Activated CD4-positive, alpha-beta T cell treated with anti-CD3 and anti-CD28 coated beads for 36 hours (primary cell): ENCODE results near the gene ZNF248. TPM values are rescaled to one million over a fixed set of nuclear protein-coding genes. Genes with fewer than 3 reads are reported as not detected.

Experiments
- ATAC-seq: fragments of 200-7000 bp; cut with Tn5 transposase; one replicate; pipeline ENCODE4 v1.10.0; 2021; ENCODE audit warnings: mild to moderate bottlenecking, moderate library complexity
- CTCF ChIA-PET: fragments of 350-600 bp; sonication (Branson Sonifier 250); formaldehyde crosslinking; loops from one replicate; lab custom pipeline; 2021; ENCODE audit warnings: antibody characterized with exemption; lab: Charles Lee
- POLR2A ChIA-PET: fragments of 350-600 bp; sonication (Branson Sonifier 250); formaldehyde crosslinking; loops from one replicate; lab custom pipeline; 2021; ENCODE audit warnings: antibody characterized with exemption, inconsistent platforms; lab: Charles Lee
- DNase-seq: peaks from one replicate; pipeline ENCODE4 v3.0.0-alpha.2; 2020
- H3K27ac Mint-ChIP-seq: one replicate; pipeline ENCODE4 v1.8.0; 2021; ENCODE audit warnings: mixed read lengths
- H3K27me3 Mint-ChIP-seq: one replicate; pipeline ENCODE4 v1.8.0; 2021; ENCODE audit warnings: mixed read lengths
- H3K36me3 Mint-ChIP-seq: one replicate; pipeline ENCODE4 v1.8.0; 2021; ENCODE audit warnings: low read depth, mixed read lengths
- H3K4me1 Mint-ChIP-seq: one replicate; pipeline ENCODE4 v1.8.0; 2021; ENCODE audit warnings: mixed read lengths
- H3K4me3 Mint-ChIP-seq: one replicate; pipeline ENCODE4 v1.8.0; 2021; ENCODE audit warnings: mild to moderate bottlenecking, moderate library complexity, mixed read lengths
- H3K9me3 Mint-ChIP-seq: one replicate; pipeline ENCODE4 v1.8.0; 2021; ENCODE audit warnings: low read depth, mixed read lengths
- intact Hi-C, 2 experiments: fragments of 100-400 bp; cut with DNase I in 1 of 2; cut with micrococcal nuclease in 1 of 2; formaldehyde crosslinking; loops; one replicate each; pipeline versions ENCODE4 v1.14.2 to v1.15.1; 2022 to 2024; cut with DNase I, micrococcal nuclease
- total RNA-seq, 2 experiments: library from RNA; stranded (reverse); gene quantifications; one replicate each; pipeline ENCODE4 v1.2.3, GENCODE V29; 2021

The ZNF248 gene
- total RNA-seq, 2 experiments from 2014 or later, result 7.3 to 8.2 TPM

DNA sequence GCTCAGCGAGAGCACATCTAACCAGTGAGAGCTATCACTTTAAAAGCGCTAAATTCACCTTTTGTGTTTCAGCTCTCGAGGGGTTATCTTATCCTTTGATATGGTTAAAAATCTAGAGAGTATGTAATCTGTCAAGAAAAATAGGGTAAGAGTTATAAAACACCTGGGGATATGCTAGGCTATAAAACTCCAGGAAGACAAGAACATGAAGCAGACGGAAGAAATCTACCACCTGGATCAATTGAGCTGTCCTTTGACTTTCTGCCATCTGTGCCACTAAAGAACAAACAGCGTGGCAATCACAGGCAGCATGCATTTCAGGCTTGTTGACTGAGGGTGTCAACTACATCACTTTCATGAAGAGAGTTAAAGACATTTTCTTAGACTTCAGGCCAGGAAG, 83.1 kb downstream of the ZNF248 start:
- Mint-ChIP-seq H3K4me3 (no peak overlapping the region), H3K27ac (no peak overlapping the region), H3K9me3 (peaks cover 27% of the 10 kb centered on the region), H3K36me3 (no peaks in the 10 kb centered on the region), H3K27me3 (no peaks in the 10 kb centered on the region), H3K4me1 (no peaks in the 10 kb centered on the region)
- CTCF ChIA-PET, result no interaction called here
- ATAC-seq, result no peak
- POLR2A ChIA-PET, result no interaction called here
- intact Hi-C loops, result no loop called here
- DNase-seq, result no peak

- Mint-ChIP-seq H3K4me1 (no peaks in the 10 kb centered on the region), H3K9me3 (peaks cover 42% of the 10 kb centered on the region), H3K4me3 (no peak overlapping the region), H3K36me3 (peaks cover 13% of the 10 kb centered on the region), H3K27me3 (no peaks in the 10 kb centered on the region), H3K27ac (no peak overlapping the region)
- ChIA-PET CTCF (interaction anchor here (0.8 kb wide), 1 partner anchor 11 kb away, joined by 4 read pairs; no protein-coding TSS in a partner anchor), POLR2A (interaction anchor here (0.6 kb wide), 1 partner anchor 200 kb away, joined by 4 read pairs; no protein-coding TSS in a partner anchor)
- intact Hi-C loops, result no loop called here
- DNase-seq (no peak), ATAC-seq (no peak)
Observed at GRCh38 chr10:37765216-37765615, 92.2 kb downstream of the ZNF248 start.

DNA sequence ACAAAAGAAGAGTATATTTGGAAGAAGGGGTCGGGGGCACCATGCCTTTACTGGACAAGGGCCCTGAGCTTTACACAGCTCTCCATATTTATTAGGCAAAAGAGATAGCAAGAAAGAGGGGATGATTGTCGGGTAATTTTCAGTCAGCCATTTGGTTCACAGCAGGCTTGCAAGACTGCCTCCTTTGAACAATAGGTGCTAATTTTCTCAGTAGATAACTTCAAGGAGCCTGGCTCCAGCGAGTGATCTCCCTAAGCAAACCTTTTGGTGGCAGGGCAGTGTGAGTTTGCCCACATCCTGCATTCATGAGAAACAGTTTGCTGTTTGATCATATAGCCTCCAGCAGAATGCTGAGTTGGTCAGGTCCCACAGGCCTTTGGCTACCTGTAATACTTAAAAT, 94.3 kb downstream of the ZNF248 start:
- intact Hi-C loops, result no loop called here
- ChIA-PET POLR2A (no interaction called here), CTCF (no interaction called here)

DNA sequence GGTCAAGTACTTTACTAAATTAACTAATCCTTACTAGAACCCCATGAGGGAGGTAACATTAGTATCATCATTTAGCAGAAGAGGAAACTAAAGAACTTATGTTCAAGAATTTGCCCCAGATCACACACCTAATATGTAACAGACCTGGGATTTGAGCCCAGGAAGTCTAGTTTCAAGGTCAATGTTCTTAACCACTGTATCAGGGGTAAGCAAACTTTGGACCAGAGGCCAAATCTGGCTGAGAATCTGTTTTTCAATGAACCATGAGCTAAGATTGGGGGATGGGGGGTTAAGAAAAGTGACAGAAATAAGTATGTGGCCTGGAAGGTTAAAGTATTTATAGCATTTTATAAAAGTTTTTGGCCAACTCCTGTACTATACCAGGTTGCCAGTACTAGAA, 95.1 kb downstream of the ZNF248 start:
- ATAC-seq, result no peak
- no peak overlapping the region for H3K27ac Mint-ChIP-seq
- POLR2A ChIA-PET, result no interaction called here
- H3K27me3 Mint-ChIP-seq, result no peaks in the 10 kb centered on the region
- no peaks in the 10 kb centered on the region for H3K4me1 Mint-ChIP-seq
- peaks cover 7% of the 10 kb centered on the region for H3K36me3 Mint-ChIP-seq
- peaks cover 41% of the 10 kb centered on the region for H3K9me3 Mint-ChIP-seq
- CTCF ChIA-PET, result interaction anchor here (0.5 kb wide), 1 partner anchor 25 kb away, joined by 4 read pairs; no protein-coding TSS in a partner anchor
- intact Hi-C loops, result no loop called here
- H3K4me3 Mint-ChIP-seq, result no peak overlapping the region
- no peak for DNase-seq

More for the DNA sequence above, 94.3 kb downstream of the ZNF248 start:
- Mint-ChIP-seq H3K36me3 (peaks cover 9% of the 10 kb centered on the region), H3K4me3 (no peak overlapping the region), H3K27me3 (no peaks in the 10 kb centered on the region), H3K9me3 (peaks cover 41% of the 10 kb centered on the region), H3K4me1 (no peaks in the 10 kb centered on the region), H3K27ac (no peak overlapping the region)
- ATAC-seq, result no peak
- DNase-seq, result no peak

GRCh38 chr10:37760817-37761216, 96.6 kb downstream of the ZNF248 start:
- H3K27ac Mint-ChIP-seq, result no peak overlapping the region
- intact Hi-C loops, result no loop called here
- DNase-seq, result no peak
- H3K4me1 Mint-ChIP-seq, result no peaks in the 10 kb centered on the region
- peaks cover 39% of the 10 kb centered on the region for H3K9me3 Mint-ChIP-seq
- ChIA-PET CTCF (no interaction called here), POLR2A (no interaction called here)
- no peak overlapping the region for H3K4me3 Mint-ChIP-seq
- H3K27me3 Mint-ChIP-seq, result no peaks in the 10 kb centered on the region
- no peak for ATAC-seq
- H3K36me3 Mint-ChIP-seq, result peaks cover 11% of the 10 kb centered on the region

DNA sequence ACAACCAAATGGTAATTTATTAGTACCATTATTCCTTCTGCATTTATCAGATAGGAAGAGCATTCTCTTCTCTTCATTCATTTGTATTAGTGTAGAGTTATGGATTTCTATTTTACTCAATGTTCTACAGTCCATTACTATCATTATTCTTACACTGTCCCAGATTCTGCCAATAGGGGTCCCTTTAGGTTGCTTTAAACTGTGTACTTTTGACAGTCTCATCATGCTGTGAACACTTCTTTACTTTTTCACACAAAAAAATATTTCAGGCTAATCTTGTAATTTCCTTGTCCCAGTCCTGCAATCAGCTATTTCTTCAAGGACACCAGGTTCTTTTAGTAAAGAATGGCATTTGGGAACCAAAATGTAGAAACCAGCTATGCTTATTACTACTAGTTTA, 99.3 kb downstream of the ZNF248 start:
- no peak for ATAC-seq
- no peaks in the 10 kb centered on the region for H3K4me1 Mint-ChIP-seq
- no peak overlapping the region for H3K4me3 Mint-ChIP-seq
- intact Hi-C loops, result no loop called here
- ChIA-PET CTCF (no interaction called here), POLR2A (no interaction called here)
- no peaks in the 10 kb centered on the region for H3K27me3 Mint-ChIP-seq
- peaks cover 9% of the 10 kb centered on the region for H3K36me3 Mint-ChIP-seq
- H3K27ac Mint-ChIP-seq, result no peak overlapping the region
- no peak for DNase-seq
- H3K9me3 Mint-ChIP-seq, result peaks cover 36% of the 10 kb centered on the region

GRCh38 chr10:37754538-37755323, 102.7 kb downstream of the ZNF248 start:
- H3K4me1 Mint-ChIP-seq, result no peaks in the 10 kb centered on the region
- intact Hi-C loops, result no loop called here
- H3K27ac Mint-ChIP-seq, result no peak overlapping the region
- H3K4me3 Mint-ChIP-seq, result no peak overlapping the region
- no peaks in the 10 kb centered on the region for H3K27me3 Mint-ChIP-seq
- no peak for ATAC-seq
- H3K36me3 Mint-ChIP-seq, result peaks cover 7% of the 10 kb centered on the region
- H3K9me3 Mint-ChIP-seq, result peaks cover 25% of the 10 kb centered on the region
- peak; percentile 5 for DNase-seq
- POLR2A ChIA-PET, result no interaction called here
- CTCF ChIA-PET, result interaction anchor here (0.6 to 0.7 kb wide), 2 partner anchors 10 to 1291 kb away, joined by 3 to 4 read pairs; no protein-coding TSS in a partner anchor

GRCh38 chr10:37752334-37752875, 105.0 kb downstream of the ZNF248 start:
- POLR2A ChIA-PET, result no interaction called here
- Mint-ChIP-seq H3K27me3 (no peaks in the 10 kb centered on the region), H3K36me3 (peaks cover 7% of the 10 kb centered on the region), H3K27ac (no peak overlapping the region), H3K4me1 (no peaks in the 10 kb centered on the region), H3K4me3 (no peak overlapping the region), H3K9me3 (peaks cover 28% of the 10 kb centered on the region)
- no peak for DNase-seq
- no peak for ATAC-seq
- CTCF ChIA-PET, result no interaction called here
- intact Hi-C loops, result no loop called here

- intact Hi-C loops, result no loop called here
- H3K36me3 Mint-ChIP-seq, result no peaks in the 10 kb centered on the region
Observed at GRCh38 chr10:37748170-37748569, 109.2 kb downstream of the ZNF248 start.

DNA sequence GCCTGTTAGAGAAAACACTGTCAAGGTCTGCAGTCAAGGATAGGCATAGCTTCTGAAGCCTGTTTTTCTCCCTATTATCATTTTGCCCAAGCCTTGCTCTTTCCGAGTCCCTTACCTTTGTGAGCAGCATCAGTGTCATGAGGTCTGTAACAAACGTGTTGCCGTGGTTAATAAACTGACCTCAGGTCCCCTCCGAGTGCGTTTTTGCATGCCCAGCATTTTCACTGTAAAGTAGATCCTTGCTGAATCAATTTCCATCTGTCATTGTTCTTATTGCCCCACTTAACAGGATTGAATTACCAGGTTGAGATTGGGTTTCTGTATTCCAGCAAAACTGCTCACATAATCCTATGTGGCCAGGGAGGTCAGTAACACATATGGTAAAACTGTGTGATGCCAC, 110.3 kb downstream of the ZNF248 start:
- H3K9me3 Mint-ChIP-seq, result peaks cover 25% of the 10 kb centered on the region
- no peak for DNase-seq
- no peak for ATAC-seq
- no peaks in the 10 kb centered on the region for H3K27me3 Mint-ChIP-seq
- no peaks in the 10 kb centered on the region for H3K4me1 Mint-ChIP-seq
- H3K36me3 Mint-ChIP-seq, result no peaks in the 10 kb centered on the region
- ChIA-PET CTCF (no interaction called here), POLR2A (no interaction called here)
- H3K4me3 Mint-ChIP-seq, result no peak overlapping the region
- intact Hi-C loops, result no loop called here
- no peak overlapping the region for H3K27ac Mint-ChIP-seq

More at GRCh38 chr10:37748170-37748569, 109.2 kb downstream of the ZNF248 start:
- DNase-seq, result no peak
- H3K4me1 Mint-ChIP-seq, result no peaks in the 10 kb centered on the region
- no peak for ATAC-seq
- no peak overlapping the region for H3K4me3 Mint-ChIP-seq
- no peaks in the 10 kb centered on the region for H3K27me3 Mint-ChIP-seq
- H3K27ac Mint-ChIP-seq, result no peak overlapping the region
- ChIA-PET CTCF (no interaction called here), POLR2A (no interaction called here)
- H3K9me3 Mint-ChIP-seq, result peaks cover 21% of the 10 kb centered on the region

DNA sequence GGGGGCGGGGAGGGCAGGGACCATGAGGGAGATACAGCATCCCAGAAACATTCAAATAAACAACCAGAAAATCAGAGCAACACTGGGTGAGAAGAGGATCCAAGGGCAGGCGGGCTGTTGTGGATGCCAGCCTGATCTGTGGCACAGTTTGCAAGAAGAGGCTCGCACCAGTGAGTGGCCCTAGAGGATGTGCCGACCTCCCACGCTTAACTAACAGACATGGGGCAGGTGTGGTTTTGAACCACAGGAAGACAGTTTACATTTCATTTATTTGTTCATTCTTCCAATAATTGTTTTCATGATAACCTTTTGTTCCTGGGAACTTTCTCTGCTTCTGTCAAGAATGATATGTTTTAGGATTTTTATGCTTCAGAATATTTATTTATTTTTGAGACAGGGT, 115.6 kb downstream of the ZNF248 start:
- DNase-seq, result no peak
- no peak for ATAC-seq

GRCh38 chr10:37739181-37739580, 118.2 kb downstream of the ZNF248 start:
- H3K27ac Mint-ChIP-seq, result no peak overlapping the region
- no peak overlapping the region for H3K4me3 Mint-ChIP-seq
- no peaks in the 10 kb centered on the region for H3K36me3 Mint-ChIP-seq
- ATAC-seq, result no peak
- ChIA-PET POLR2A (no interaction called here), CTCF (no interaction called here)
- peaks cover 13% of the 10 kb centered on the region for H3K9me3 Mint-ChIP-seq
- no peaks in the 10 kb centered on the region for H3K4me1 Mint-ChIP-seq
- no peaks in the 10 kb centered on the region for H3K27me3 Mint-ChIP-seq
- no peak for DNase-seq
- intact Hi-C loops, result no loop called here

More for the DNA sequence above, 115.6 kb downstream of the ZNF248 start:
- no peaks in the 10 kb centered on the region for H3K4me1 Mint-ChIP-seq
- H3K27me3 Mint-ChIP-seq, result no peaks in the 10 kb centered on the region
- ChIA-PET POLR2A (no interaction called here), CTCF (no interaction called here)
- intact Hi-C loops, result no loop called here
- H3K36me3 Mint-ChIP-seq, result no peaks in the 10 kb centered on the region
- H3K9me3 Mint-ChIP-seq, result peaks cover 13% of the 10 kb centered on the region
- H3K27ac Mint-ChIP-seq, result no peak overlapping the region
- H3K4me3 Mint-ChIP-seq, result no peak overlapping the region
